NK-92 (cell line): ENCODE measurements around the gene CRYBA2.

ENCODE experiments used
- DNase-seq: peaks from one replicate; lab custom pipeline; 2025; ENCODE audit not compliant: unreplicated experiment; lab: John Stamatoyannopoulos, UW

CRYBA2 gene

GRCh38 chr2:218958276-218958675 is 34.9 kb downstream of the CRYBA2 start:
- DNase-seq = no peak

GRCh38 chr2:218957671-218958070 is 35.6 kb downstream of the CRYBA2 start:
- DNase-seq = no peak

GRCh38 chr2:218956039-218956438 is 37.2 kb downstream of the CRYBA2 start:
- no peak for DNase-seq

- no peak for DNase-seq
Observed at GRCh38 chr2:218954541-218955300, 38.5 kb downstream of the CRYBA2 start.

- DNase-seq = no peak
Observed at GRCh38 chr2:218953366-218953954, 39.8 kb downstream of the CRYBA2 start.

- DNase-seq = no peak
Observed at GRCh38 chr2:218952160-218952559, 41.1 kb downstream of the CRYBA2 start.

GRCh38 chr2:218946621-218947020 is 46.6 kb downstream of the CRYBA2 start:
- no peak for DNase-seq

- no peak for DNase-seq
Observed at GRCh38 chr2:218944759-218945404, 48.3 kb downstream of the CRYBA2 start.
